BJ (cell line): ENCODE measurements around the gene MADD. TPM values are rescaled to one million over a fixed set of nuclear protein-coding genes. Genes with fewer than 3 reads are reported as not detected.

Source experiments
- CTCF ChIA-PET: fragments of 350-600 bp; formaldehyde crosslinking; extraction: SDS; loops from one replicate; lab custom pipeline; 2021; ENCODE audit warnings: antibody characterized with exemption, inconsistent platforms; lab: Yijun Ruan, JAX
- POLR2A ChIA-PET: fragments of 300-600 bp; sonication (Branson Sonifier 250); formaldehyde crosslinking; extraction: SDS; loops from one replicate; lab custom pipeline; 2021; ENCODE audit warnings: antibody characterized with exemption; lab: Charles Lee
- DNase-seq: peaks from one replicate; pipeline ENCODE4 v3.0.0-alpha.2; 2011; ENCODE audit warnings: low read depth
- H3K27me3 ChIP-seq: 2 replicates; pipeline ENCODE4 v1.6.0; 2011; ENCODE audit warnings: low read length; ENCODE audit not compliant: control insufficient read depth, insufficient read depth
- H3K36me3 ChIP-seq: 2 replicates; pipeline ENCODE4 v1.5.1; 2011; ENCODE audit warnings: low read length; ENCODE audit not compliant: control insufficient read depth, insufficient read depth
- H3K4me3 ChIP-seq: 2 replicates; pipeline ENCODE4 v1.5.1; 2011; ENCODE audit warnings: low read depth, mild to moderate bottlenecking, control low read depth, low read length
- polyA plus RNA-seq: library from polyadenylated mRNA; depleted of rRNA; stranded (reverse); fragments of >200 nt; gene quantifications from 2 replicates; pipeline ENCODE4 v1.2.3, GENCODE V29; 2011
- TF ChIP-seq, protein P1 (sequence below): IDR thresholded peaks from 2 replicates; pipeline ENCODE4 v1.5.1; 2011; ENCODE audit warnings: low read depth, mild to moderate bottlenecking, control low read depth, inconsistent platforms, low read length, moderate library complexity; ENCODE audit not compliant: insufficient read depth

Gene MADD
- polyA plus RNA-seq, 1 experiment: 19.8 TPM

- ChIA-PET CTCF (interaction anchor here (1.1 to 2.6 kb wide), 4 partner anchors 9 to 39 kb away, joined by 3 to 13 read pairs (median 6); no protein-coding TSS in a partner anchor), POLR2A (no interaction called here)
- H3K4me3 ChIP-seq: no peak overlapping the region
- peaks cover 15% of the 10 kb centered on the region for H3K36me3 ChIP-seq
- DNase-seq: no peak
- H3K27me3 ChIP-seq: no peaks in the 10 kb centered on the region
- TF ChIP-seq, protein P1, sequence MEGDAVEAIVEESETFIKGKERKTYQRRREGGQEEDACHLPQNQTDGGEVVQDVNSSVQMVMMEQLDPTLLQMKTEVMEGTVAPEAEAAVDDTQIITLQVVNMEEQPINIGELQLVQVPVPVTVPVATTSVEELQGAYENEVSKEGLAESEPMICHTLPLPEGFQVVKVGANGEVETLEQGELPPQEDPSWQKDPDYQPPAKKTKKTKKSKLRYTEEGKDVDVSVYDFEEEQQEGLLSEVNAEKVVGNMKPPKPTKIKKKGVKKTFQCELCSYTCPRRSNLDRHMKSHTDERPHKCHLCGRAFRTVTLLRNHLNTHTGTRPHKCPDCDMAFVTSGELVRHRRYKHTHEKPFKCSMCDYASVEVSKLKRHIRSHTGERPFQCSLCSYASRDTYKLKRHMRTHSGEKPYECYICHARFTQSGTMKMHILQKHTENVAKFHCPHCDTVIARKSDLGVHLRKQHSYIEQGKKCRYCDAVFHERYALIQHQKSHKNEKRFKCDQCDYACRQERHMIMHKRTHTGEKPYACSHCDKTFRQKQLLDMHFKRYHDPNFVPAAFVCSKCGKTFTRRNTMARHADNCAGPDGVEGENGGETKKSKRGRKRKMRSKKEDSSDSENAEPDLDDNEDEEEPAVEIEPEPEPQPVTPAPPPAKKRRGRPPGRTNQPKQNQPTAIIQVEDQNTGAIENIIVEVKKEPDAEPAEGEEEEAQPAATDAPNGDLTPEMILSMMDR: no peak
Observed at GRCh38 chr11:47233051-47233450, 36.9 kb upstream of the MADD start.

GRCh38 chr11:47233989-47234668 lies 35.8 kb upstream of the MADD start:
- H3K27me3 ChIP-seq: no peaks in the 10 kb centered on the region
- H3K36me3 ChIP-seq: peaks cover 19% of the 10 kb centered on the region
- ChIA-PET CTCF (interaction anchor here (1.1 to 2.6 kb wide), 11 partner anchors 9 to 56 kb away, joined by 3 to 13 read pairs (median 5); partner anchors contain the start of genes ACP2 and NR1H3), POLR2A (interaction anchor here (0.5 kb wide), 1 partner anchor 285 kb away, joined by 3 read pairs; no protein-coding TSS in a partner anchor)
- TF ChIP-seq, protein P1: peak; percentile 51
- no peak for DNase-seq
- no peak overlapping the region for H3K4me3 ChIP-seq

DNA sequence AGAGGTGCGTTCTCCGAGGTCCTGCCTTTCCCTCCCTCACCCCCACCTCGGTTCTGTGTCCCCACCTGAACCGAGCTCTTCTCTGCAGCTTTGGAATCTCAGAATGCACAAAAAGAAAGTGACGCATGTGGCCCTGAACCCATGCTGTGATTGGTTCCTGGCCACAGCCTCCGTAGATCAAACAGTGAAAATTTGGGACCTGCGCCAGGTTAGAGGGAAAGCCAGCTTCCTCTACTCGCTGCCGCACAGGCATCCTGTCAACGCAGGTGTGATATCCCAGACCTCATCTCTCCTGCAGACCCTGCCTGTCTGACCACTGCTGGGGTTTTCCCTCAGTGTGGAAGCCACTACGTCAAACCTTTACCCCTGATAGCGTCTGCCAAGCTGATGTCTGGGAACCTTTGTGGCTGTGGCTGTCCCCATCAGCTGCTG lies 35.2 kb upstream of the MADD start:
- no peak for DNase-seq
- no peak overlapping the region for H3K4me3 ChIP-seq

DNA sequence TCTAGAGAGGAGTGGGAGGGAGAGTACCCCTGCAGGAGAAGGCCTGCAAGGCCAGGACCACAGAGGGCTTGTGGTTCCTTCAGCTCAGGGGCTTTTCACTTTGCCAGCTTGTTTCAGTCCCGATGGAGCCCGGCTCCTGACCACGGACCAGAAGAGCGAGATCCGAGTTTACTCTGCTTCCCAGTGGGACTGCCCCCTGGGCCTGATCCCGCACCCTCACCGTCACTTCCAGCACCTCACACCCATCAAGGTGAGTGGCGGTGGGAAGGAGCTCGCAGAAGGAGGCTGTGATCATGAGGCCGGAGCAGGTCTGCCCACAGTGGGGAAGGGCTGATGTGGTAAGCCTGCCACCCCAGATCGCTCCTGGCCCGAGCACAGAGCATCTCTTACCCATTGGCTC lies 34.8 kb upstream of the MADD start:
- Histone ChIP-seq H3K27me3 (no peaks in the 10 kb centered on the region), H3K36me3 (peaks cover 29% of the 10 kb centered on the region), H3K4me3 (no peak overlapping the region)
- DNase-seq: no peak
- ChIA-PET POLR2A (no interaction called here), CTCF (interaction anchor here (0.9 to 2.6 kb wide), 8 partner anchors 8 to 120 kb away, joined by 4 to 13 read pairs (median 6); partner anchors contain the start of genes ACP2 and NR1H3)
- TF ChIP-seq, protein P1: no peak

More for the DNA sequence above, 35.2 kb upstream of the MADD start:
- CTCF ChIA-PET: interaction anchor here (1.2 to 2.6 kb wide), 10 partner anchors 8 to 121 kb away, joined by 4 to 13 read pairs (median 6); partner anchors contain the start of genes ACP2 and NR1H3
- POLR2A ChIA-PET: interaction anchor here (0.5 kb wide), 1 partner anchor 286 kb away, joined by 3 read pairs; no protein-coding TSS in a partner anchor
- TF ChIP-seq, protein P1: no peak
- H3K36me3 ChIP-seq: peaks cover 24% of the 10 kb centered on the region
- H3K27me3 ChIP-seq: no peaks in the 10 kb centered on the region

- ChIA-PET CTCF (interaction anchor here (0.5 to 1.0 kb wide), 3 partner anchors 12 to 118 kb away, joined by 3 read pairs; partner anchors contain the start of gene ACP2), POLR2A (no interaction called here)
- no peak for DNase-seq
- Histone ChIP-seq H3K4me3 (no peak overlapping the region), H3K36me3 (peaks cover 28% of the 10 kb centered on the region), H3K27me3 (no peaks in the 10 kb centered on the region)
- TF ChIP-seq, protein P1: no peak
Observed at GRCh38 chr11:47236482-47236881, 33.5 kb upstream of the MADD start.
